ENCODE data around the gene C2orf42. TPM values are rescaled to one million over a fixed set of nuclear protein-coding genes. Genes with fewer than 3 reads are reported as not detected.

Gene C2orf42
- total RNA-seq, 1 experiment from 2014 or later: 17.4 TPM

DNA sequence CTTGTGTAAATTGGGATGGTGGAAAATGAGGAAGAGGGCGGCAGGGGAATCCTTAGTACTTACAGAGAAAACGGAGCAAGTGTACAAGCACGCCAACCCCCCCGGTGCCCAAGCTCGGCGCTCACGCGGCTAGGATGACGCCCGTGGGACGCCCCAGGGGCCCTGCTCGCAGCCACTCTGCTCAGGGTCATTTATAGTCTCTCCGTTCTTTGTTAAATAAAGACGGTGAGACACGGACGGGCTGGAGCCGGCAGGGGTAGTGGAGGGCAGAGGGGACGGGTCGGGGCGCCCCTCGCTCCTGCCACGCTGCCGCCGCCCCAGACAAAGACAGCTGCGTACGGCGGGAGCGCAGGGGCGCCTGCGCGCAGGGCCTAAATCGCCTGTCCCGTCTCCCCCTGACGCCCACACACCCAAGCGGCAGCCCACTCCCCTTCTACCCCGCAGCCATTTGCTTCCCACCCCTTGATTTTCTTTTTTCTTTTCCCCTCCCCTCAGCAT lies 65.8 kb downstream of the C2orf42 start:
- intact Hi-C loops (cut with micrococcal nuclease): no loop called here
- Histone ChIP-seq H3K9ac (ENCODE audit: low read length) (peak overlapping the region; percentile 75), H3K4me1 (ENCODE audit: control insufficient read depth in 1 of 2, insufficient read depth in 2 of 2, low read length in 2 of 2) (peaks cover 19 to 35% of the 10 kb centered on the region in 2 experiments), H3K4me2 (ENCODE audit: low read length) (peak overlapping the region; percentile 73), H3K36me3 (ENCODE audit: control insufficient read depth in 1 of 2, insufficient read depth in 2 of 2, low read length in 2 of 2) (no peaks in the 10 kb centered on the region), H3K27ac (ENCODE audit: low read depth, low read length) (peak overlapping the region; percentile 87), H3K4me3 (replicated peaks in 1 of 2; ENCODE audit: low read depth in 1 of 2, low read length in 2 of 2) (peak overlapping the region in 1 of 2 experiments; percentile 53; a peak in 3 of 4 replicates), H3K9me2 (ENCODE audit: insufficient read depth) (no peaks in the 10 kb centered on the region), H2AFZ (ENCODE audit: low read depth, low read length, poor library complexity, severe bottlenecking) (no peak overlapping the region), H3K79me2 (ENCODE audit: insufficient read depth, low read length) (no peaks in the 10 kb centered on the region), H4K20me1 (ENCODE audit: insufficient read depth) (no peaks in the 10 kb centered on the region), H3K27me3 (ENCODE audit: insufficient read depth, low read length) (no peaks in the 10 kb centered on the region), H3K9me3 (ENCODE audit: control insufficient read depth in 1 of 2, insufficient read depth in 1 of 2, low read depth in 1 of 2, low read length in 2 of 2) (no peaks in the 10 kb centered on the region)
- no peak for DNase-seq (ENCODE audit: low read depth, low spot score)
- RAD21 ChIA-PET (ENCODE audit: low non-redundant PET in 1 of 2, low total read pairs in 2 of 2, uncharacterized antibody in 2 of 2, unreplicated experiment in 2 of 2): no interaction called here
- TF ChIP-seq EGR1 (IDR thresholded peaks at IDR 0.05; ENCODE audit: low read depth) (no peak), CEBPB (IDR thresholded peaks at IDR 0.05; ENCODE audit: low read depth) (no peak), CTCF (IDR thresholded peaks at IDR 0.05 in 2 of 3, conservative IDR thresholded peaks at IDR 0.05 in 1 of 3; ENCODE audit: borderline replicate concordance in 1 of 3, insufficient read depth in 1 of 3, low read depth in 2 of 3, low read length in 2 of 3) (no peak), SIN3A (IDR thresholded peaks at IDR 0.05; ENCODE audit: low read depth) (no peak), SRF (IDR thresholded peaks at IDR 0.05; ENCODE audit: low read depth) (no peak), POLR2AphosphoS5 (IDR thresholded peaks at IDR 0.05; ENCODE audit: low read depth, low read length) (no peak), ZNF274 (IDR thresholded peaks at IDR 0.05; ENCODE audit: low read depth, low read length) (no peak), ATF3 (IDR thresholded peaks at IDR 0.05) (no peak), RAD21 (IDR thresholded peaks at IDR 0.05; ENCODE audit: low read depth) (no peak), TCF7L2 (IDR thresholded peaks at IDR 0.05; ENCODE audit: borderline replicate concordance, extremely low read depth, insufficient read depth, insufficient read length) (no peak), CBX3 (IDR thresholded peaks at IDR 0.05; ENCODE audit: low read depth) (no peak), POLR2A (IDR thresholded peaks at IDR 0.05; ENCODE audit: borderline replicate concordance, extremely low read depth, insufficient read depth, insufficient read length) (no peak)
- TF ChIP-seq, protein P1, sequence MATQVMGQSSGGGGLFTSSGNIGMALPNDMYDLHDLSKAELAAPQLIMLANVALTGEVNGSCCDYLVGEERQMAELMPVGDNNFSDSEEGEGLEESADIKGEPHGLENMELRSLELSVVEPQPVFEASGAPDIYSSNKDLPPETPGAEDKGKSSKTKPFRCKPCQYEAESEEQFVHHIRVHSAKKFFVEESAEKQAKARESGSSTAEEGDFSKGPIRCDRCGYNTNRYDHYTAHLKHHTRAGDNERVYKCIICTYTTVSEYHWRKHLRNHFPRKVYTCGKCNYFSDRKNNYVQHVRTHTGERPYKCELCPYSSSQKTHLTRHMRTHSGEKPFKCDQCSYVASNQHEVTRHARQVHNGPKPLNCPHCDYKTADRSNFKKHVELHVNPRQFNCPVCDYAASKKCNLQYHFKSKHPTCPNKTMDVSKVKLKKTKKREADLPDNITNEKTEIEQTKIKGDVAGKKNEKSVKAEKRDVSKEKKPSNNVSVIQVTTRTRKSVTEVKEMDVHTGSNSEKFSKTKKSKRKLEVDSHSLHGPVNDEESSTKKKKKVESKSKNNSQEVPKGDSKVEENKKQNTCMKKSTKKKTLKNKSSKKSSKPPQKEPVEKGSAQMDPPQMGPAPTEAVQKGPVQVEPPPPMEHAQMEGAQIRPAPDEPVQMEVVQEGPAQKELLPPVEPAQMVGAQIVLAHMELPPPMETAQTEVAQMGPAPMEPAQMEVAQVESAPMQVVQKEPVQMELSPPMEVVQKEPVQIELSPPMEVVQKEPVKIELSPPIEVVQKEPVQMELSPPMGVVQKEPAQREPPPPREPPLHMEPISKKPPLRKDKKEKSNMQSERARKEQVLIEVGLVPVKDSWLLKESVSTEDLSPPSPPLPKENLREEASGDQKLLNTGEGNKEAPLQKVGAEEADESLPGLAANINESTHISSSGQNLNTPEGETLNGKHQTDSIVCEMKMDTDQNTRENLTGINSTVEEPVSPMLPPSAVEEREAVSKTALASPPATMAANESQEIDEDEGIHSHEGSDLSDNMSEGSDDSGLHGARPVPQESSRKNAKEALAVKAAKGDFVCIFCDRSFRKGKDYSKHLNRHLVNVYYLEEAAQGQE (IDR thresholded peaks at IDR 0.05; ENCODE audit: low read depth): no peak
- POLR2A ChIA-PET: interaction anchor here (0.6 to 2.4 kb wide), 5 partner anchors 8 to 24 kb away, joined by 3 to 10 read pairs (median 5); no protein-coding TSS in a partner anchor
- peak; percentile 33; the same call in 1 of the 2 replicates for ATAC-seq
- no TSS peak for BruUV-seq (replicated peaks)
- CTCF ChIA-PET: interaction anchor here (1.5 kb wide), 1 partner anchor 18 kb away, joined by 3 read pairs; no protein-coding TSS in a partner anchor
